Measurements from ENCODE around the gene COL6A1.

COL6A1 gene

DNA sequence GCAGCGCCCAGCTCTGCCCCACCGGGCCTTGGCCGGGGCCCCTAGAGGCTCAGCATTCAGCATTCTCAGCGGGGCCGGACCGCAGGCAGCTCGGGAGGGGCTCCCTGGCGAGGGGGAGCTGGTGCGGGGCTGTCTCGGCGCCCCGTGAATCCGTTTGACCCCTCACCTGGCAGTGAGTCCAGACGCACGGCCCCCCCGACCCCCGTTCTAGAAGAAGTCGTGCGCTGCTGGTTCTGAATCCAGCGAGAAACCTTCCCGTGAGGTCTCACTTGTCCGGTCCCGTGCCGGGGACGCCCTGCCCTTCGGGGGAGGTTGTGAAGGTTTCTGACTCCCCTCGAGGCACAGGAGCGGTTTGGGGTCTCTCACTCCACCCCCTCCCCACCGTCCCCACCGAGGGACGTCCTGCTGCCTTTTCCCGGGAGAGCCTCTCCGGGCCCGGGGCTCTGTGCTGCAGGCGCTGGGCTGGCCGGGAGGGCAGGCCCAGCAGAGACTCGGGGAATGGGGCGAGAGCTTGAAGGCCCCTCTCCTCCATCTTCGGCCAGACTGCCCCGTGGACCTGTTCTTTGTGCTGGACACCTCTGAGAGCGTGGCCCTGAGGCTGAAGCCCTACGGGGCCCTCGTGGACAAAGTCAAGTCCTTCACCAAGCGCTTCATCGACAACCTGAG, 655 bp downstream of the COL6A1 start:
- peak; percentile 83 for DNase-seq (ENCODE audit: low spot score)

DNA sequence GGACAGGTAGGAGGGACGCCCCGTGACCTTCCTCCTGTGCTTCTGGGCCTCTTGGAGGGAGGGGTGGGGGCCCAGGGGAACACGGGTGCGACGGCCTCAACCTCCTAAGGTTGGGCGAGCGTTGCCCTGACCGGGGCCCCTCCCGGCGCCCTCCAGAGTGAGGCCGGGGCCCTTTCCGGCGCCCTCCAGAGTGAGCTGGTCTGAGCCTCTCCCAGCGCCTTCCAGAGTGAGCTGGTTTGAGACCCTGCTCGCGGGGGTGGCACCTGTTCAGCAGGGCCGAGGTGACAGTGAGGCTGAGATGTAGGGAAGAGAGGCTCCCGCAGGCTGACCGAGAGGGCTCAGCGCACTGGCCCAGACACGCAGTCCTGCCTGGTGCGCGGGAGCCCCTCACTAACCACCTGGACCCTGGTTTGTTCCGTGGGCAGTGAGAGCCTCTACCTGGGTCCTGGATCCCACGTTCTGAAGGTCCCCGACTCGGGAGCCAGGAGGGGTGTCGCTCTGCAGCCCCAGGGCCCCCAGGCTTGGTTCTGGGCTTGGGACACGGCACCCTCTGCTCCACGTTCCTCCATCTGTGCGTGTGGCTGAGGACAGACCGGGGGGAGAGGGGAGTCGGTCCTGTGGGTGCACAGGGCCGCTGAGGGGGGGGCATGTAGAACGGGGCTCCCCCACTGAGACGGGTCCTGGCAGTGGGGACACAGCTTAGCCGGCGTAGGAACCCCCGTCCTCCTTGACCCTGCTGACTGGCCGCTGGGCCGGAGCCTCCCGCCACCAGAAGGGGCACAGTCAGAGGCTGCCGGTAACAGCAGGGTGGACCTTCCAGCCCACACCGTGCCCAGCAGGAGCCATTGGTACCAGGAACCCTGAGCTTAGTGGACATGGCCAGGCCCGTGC, 1.4 kb downstream of the COL6A1 start:
- DNase-seq (ENCODE audit: low spot score): no peak

DNA sequence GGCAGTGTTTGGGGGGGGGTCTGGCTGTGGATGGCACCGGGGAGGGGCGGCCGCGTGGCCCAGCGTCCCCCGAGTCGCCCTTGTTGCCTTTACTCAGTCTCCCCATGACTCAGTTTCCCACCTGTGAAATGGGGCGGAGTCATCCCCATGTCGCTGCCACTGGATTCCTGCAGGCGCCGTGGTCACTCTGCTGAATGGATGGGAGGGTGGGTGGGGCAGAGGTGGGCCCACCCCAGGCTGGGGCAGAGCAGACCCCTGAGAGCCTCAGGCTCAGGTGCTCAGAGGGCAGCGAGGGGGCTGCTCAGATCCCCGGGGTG, 2.0 kb downstream of the COL6A1 start:
- DNase-seq (ENCODE audit: low spot score): no peak

DNA sequence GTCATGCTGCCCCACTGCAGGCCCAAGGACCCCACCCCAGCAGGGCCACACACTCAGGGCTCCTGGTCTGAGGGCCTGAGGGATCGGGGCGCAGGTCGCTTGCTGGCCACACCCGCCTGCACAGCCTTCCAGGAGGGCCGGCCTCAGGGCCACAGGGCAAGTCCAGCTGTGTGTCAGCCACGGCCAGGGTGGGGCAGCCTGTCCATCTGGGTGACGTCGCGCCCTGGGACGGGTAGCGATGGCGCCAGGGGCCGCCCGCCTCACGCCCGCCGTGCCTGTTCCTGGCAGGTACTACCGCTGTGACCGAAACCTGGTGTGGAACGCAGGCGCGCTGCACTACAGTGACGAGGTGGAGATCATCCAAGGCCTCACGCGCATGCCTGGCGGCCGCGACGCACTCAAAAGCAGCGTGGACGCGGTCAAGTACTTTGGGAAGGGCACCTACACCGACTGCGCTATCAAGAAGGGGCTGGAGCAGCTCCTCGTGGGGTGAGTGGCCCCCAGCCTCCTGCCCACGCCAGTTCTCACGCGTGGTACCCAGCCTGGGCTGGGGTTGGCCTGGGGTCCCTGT, 2.5 kb downstream of the COL6A1 start:
- no peak for DNase-seq (ENCODE audit: low spot score)

DNA sequence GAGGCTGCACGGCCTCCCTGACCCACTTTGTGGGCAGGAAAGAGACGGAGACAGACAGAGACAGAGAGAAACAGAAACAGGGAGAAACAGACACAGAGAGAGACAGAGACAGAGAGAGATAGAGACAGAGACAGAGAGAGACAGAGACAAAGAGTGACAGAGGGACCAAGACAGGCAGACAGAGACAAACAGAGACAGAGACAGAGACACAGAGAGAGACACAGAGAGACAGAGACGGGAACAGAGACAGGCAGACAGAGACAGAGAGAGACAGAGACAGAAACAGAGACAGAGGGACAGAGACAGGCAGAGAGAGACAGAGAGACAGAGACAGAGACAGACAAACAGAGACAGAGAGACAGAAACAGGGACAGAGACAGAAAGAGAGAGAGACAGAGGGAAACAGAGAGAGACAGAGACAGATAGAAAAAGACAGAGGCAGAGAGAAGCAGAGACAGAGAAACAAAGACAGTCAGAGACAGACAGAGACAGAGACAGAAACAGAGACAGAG, 3.1 kb downstream of the COL6A1 start:
- no peak for DNase-seq (ENCODE audit: low spot score)

DNA sequence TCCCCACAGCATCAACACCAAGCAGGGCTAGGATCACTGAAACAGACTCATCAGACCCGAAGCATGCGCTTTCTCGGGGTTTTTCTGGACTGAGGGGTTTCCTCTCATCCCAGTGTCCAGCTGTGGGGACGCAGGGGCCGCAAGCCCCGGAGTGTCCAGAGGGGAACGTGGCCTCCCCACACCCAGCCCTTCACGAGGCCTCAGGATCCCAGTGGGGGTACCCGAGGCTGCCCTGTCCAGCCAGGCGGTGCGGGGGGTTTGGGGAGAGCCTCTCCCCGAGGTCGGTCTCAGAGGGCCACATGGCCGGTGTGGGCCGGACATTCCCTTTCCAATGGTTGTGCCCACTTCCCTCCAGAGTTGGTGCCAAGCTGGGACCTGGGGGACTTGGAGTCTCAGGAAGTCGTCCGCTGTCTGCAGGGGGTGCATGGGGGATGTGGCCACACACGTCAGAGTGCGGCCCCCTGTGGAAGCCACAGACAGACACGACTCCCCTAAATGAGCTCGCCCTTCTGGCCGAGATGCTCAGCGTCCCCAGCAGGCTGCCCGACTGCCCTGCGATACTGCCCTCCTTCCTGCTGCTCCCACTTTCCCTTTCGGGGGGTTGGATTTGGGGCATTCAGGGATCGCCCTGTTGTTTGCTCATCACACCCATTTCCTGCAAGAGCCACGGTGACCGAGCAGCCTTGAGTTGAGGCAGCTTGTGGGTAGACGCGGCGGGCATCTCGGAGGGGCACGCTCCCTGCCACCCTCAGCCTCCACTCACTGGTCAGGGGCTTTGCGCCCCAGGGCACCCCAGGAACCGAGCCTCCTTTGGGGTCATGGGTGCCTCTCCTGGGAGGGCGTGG, 4.1 kb downstream of the COL6A1 start:
- no peak for DNase-seq (ENCODE audit: low spot score)

DNA sequence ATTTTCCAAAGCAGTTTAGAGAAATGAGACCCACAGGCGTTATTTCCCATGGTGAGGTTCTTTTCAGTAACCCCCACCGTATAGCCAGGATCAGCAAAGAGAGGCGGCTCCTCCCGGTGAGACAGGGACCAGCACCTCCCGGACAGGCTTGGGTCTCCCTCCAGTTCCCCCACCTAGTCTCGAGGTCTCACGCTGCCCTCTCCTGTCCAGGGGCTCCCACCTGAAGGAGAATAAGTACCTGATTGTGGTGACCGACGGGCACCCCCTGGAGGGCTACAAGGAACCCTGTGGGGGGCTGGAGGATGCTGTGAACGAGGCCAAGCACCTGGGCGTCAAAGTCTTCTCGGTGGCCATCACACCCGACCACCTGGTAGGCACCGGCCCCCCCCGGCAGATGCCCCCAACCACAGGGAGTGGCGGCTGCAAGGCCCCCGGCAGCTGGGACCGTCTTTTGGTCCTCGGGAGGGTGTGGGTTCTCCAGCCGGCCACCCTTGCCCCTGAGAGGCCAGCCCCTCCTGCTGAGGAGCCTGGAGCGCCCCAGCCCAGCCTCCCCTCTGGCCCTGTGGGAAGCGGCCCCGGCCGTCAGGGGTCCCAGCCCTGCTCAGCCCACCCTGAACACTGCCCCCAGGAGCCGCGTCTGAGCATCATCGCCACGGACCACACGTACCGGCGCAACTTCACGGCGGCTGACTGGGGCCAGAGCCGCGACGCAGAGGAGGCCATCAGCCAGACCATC, 4.9 kb downstream of the COL6A1 start:
- DNase-seq (ENCODE audit: low spot score): no peak

DNA sequence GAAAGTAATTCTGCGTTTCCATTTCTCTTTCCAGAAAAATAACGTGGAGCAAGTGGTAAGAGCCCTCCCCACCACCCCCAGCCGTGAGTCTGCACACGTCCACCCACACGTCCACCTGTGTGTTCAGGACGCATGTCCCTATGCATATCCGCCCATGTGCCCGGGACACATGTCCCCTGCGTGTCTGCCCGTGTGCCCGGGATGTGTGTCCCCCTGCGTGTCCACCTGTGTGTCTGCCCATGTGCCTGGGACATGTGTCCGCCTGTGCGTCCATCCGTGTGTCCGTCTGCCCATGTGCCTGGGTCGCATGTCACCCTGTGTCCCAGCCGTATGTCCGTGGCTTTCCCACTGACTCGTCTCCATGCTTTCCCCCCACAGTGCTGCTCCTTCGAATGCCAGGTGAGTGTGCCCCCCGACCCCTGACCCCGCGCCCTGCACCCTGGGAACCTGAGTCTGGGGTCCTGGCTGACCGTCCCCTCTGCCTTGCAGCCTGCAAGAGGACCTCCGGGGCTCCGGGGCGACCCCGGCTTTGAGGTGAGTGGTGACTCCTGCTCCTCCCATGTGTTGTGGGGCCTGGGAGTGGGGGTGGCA, 5.6 kb downstream of the COL6A1 start:
- DNase-seq (ENCODE audit: low spot score): no peak

DNA sequence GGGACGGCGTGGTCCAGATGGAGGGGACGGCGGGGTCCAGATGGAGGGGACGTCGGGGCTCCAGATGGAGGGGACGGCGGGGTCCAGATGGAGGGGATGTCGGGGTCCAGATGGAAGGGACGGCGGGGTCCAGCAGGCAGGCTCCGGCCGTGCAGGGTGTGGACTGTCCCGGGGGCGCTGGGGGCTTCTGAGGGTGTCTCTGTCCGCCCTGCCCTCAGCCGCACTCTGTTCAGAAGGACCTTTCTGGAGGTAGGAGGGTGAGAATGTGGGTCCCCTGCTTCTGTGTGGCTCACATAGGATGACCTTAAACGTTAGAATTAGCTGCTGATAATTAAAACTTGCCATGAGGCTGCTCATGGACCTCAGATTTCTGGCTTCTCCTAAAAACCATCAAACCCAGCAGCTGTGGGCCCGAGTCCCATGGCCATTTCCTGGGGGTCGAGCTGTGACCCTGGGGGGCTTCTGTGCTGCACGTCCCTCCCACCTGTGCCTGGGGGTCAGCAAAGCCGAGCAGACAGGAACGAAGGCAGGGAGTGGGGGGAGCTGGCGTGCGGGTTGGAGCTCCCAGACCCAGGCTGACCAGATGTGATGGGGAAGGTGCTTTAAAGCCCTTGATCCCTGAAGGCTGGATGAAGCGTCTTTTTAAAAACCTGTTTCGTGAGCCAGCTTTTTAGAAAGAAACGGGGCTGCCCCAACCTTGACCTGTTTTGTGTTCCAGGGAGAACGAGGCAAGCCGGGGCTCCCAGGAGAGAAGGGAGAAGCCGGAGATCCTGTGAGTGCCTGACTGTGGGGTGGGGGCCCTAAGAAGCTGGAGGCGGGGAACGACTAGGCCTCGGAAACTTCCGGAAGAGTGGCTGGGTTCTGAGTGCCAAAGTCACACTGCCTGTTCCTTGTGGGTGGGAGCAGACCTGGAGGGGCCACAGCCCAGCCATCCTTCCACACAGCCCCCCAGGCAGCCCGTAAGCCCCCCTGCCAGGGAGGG, 7.1 kb downstream of the COL6A1 start:
- DNase-seq (ENCODE audit: low spot score): no peak

DNA sequence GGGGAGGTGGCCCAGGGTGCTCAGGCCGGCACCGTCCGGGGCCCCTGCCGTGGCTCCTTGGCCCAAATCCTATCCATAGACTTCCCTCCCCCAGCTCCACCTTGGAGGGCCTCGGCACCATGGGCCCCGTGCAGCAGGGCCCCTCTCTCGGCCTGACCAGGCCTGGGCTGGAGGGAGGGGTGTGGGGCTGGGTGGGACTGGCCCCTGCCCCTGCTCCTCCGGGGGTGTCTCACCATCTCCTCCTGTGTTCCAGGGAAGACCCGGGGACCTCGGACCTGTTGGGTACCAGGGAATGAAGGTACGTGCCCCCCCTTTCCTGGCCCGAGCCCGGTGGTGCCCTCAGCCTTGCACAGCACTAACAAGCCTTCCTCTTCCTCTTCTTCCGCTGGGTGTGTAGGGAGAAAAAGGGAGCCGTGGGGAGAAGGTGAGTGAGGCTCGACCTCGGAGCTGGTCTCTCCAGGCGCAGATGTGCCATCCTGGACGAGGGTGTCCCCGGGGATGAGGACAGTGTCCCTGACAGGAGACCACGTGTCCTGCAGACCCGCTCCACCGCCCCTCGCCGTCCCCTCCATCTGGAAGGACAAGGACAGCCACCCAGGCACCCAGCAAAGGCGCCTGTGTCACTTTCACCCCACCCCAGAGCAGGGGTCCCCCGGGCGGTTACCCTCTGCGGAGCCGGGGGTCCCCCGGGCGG, 7.9 kb downstream of the COL6A1 start:
- no peak for DNase-seq (ENCODE audit: low spot score)

DNA sequence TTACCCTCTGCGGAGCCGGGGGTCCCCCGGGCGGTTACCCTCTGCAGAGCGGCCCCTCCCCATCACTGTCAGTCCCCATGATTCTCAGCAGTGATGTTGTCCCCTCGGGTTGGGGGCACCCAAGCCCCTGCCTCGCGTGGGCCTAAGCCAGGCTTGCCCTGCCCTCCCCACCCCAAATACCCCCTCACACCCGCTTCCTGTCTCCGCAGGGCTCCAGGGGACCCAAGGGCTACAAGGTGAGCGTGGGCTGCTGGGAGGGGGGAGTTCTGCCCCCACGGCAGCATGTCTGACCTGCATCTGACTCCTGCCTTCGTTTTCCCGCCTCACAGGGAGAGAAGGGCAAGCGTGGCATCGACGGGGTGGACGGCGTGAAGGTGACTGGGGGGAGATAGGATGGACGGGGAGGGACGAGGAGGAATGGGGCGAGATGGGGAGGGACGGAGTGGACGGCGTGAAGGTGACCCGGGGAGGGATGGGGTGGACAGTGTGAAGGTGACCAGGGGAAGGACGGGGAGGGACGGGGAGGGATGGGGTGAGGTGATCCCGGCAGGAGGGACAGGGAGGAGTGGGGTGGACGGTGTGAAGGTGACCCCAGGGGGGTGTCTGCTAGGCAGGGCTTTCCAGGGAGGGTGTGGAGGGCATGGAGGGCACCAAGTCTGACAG, 8.6 kb downstream of the COL6A1 start:
- DNase-seq (ENCODE audit: low spot score): no peak

DNA sequence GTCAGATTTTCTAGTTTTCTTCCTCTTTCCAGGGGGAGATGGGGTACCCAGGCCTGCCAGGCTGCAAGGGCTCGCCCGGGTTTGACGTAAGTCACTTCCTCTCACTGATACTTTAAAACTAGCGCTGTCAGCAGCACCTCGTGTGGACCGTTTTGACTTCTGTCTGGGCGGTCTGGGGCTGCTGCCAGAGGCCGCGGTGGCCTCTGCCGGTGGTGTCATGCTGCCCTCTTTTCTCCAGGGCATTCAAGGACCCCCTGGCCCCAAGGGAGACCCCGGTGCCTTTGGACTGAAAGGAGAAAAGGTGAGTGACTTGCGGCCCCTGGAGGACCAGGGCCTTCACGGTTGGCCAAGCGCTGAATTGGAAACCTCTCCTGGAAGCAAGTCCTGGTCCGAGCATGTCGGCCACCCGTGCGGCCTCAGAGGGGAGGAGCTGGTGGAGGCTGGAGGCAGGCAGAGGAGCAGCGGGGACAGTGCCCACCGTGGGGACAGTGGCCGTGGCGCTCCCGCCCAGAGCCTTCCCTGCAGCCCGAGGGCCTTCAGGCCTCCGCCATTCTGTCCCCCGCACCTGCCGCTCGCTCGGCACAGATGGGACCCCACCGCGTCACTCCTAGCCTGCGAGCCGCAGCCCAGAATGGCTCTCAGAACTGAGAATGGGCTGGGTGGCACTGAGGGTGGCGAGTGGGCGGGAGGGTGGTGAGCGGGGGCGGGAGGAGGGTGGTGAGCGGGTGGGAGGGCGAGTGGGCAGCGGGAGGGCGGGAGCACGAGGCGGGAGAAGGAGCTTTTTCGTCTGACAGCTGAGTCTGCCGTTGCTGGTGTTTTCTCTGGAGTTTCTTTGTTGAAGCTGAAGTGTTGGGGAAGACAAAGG, 9.4 kb downstream of the COL6A1 start:
- no peak for DNase-seq (ENCODE audit: low spot score)

DNA sequence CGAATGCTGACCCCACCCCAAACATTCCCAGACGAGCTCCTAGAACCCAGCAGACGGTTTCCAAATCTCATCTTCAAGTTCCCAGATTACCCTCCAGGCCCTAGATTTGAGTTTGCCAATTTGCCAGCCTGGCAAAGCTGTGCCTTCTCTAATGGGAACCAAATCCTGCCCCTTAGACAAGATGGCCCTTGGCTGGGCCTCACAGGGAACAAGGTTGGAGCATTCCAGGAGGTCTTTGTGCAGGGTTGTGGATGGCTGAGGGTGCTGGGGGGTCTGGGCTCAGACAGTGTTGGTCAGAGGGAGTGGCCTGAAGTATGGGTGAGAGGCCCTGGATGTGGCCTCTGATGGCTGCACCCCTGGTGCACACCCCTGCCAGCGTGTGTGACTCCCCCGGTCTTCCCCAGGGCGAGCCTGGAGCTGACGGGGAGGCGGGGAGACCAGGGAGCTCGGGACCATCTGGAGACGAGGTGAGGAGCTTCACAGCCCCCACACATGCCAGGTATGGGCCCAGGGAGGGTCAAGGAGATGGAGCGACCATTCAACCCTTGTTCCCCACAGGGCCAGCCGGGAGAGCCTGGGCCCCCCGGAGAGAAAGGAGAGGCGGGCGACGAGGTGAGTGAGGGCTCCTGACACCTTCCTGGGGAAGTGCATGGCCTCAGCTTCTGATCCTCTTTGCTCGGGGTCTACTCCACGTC, 10.2 kb downstream of the COL6A1 start:
- no peak for DNase-seq (ENCODE audit: low spot score)

DNA sequence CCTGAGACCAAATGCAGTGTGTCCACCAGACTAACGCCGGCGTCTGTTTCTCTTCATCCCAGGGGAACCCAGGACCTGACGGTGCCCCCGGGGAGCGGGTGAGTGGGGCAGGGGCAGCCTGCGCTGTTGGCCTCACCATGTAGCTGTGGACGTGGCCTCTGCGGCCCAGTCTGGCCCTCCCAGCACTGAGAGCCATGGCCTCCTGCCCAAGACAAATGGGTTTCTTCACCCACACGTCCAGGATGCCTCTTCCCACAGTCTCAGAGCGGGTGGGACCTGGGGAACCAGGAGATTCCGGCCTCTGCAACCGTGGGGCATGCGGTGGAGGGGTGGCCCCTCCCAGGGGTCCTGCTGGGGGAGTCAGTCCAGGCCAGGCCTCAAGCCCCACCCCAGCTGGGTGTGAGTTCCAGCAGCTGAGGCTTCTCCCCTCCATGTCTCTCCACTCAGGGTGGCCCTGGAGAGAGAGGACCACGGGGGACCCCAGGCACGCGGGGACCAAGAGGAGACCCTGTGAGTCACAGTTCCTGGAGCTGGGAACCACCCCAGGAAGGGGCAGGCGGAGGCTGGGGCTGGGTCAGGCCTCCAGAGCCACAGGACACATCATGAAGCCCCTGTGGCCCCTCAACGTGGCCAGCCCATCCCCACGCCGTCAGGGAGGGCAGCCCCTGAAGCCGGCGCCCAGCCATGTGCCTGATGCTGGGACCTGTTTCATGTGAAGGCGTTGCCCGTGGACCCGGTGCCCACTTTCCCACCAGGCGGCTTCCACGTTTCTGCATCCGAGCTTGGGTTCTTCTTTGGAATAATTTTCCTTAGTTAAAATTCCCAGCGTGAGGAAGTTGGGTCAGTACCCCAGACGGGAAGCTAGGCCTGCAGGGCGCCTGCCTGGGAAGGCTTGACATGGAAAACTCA, 11.0 kb downstream of the COL6A1 start:
- DNase-seq (ENCODE audit: low spot score): no peak

DNA sequence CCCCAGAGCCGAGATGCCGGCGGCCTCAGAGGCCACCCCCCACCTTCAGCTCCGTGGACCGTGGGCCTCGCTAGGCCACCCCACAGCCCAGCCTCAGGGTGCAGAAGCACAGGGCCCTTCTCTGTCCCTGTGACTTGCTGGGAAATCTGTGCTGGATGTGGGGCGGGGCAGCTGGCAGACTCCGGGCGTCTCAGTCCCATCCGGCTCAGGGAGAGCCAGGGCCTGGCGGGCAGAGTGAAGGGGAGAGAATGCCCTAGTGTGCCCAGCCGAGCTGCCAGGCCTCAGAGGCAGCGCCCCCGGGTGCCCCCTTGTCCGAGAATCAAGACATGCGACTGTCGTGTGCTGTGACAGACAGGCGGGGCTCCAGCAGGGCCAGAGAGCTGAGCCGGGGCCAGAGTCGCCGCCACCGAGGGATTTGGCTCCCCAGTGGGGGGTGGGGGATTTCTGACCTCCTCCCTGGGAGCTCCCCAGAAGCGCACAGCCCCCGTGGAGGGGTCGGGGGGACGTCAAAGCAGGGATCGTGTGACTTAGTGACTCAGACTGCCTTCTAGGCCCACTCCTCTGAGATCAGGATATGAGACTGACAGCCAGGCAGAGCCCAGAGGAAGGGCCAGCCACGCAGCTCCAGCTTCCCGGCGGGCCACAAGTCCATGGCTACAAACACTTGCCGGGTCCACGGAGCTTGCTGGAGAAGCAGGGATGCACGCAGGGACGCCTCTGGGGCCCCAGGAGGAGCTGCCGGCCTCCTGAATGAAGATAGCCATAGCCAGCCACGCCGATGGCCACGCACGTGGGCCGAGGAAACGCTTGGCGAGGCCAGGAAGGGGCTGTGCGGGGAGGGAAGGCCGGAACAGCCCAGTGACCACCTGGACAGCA, 11.9 kb downstream of the COL6A1 start:
- peak; percentile 42 for DNase-seq (ENCODE audit: low spot score)

Data from ecto neural progenitor cell (in vitro differentiated cells).